Measurements from ENCODE around the gene C1orf226. TPM values are rescaled to one million over a fixed set of nuclear protein-coding genes. Genes with fewer than 3 reads are reported as not detected.

Gene C1orf226
- total and polyA plus RNA-seq, 9 of the 15 experiments (the other 6 are each of a cell fraction or from before 2014, with no cell fraction given): 0.10 to 1.4 (median 0.47) TPM

- TF ChIP-seq MGA (IDR thresholded peaks at IDR 0.05): no peak
- no peak for TF ChIP-seq ARNT (IDR thresholded peaks at IDR 0.05)
- TF ChIP-seq ID3 (CRISPR knock-in tag; IDR thresholded peaks at IDR 0.05): no peak
- 0 out of 2 replicates have a peak, but pooled peaks have one; percentile 65 for TF ChIP-seq ID3 (tag; IDR thresholded peaks at IDR 0.05)
- TF ChIP-seq NR4A1 (CRISPR knock-in tag; IDR thresholded peaks at IDR 0.05): no peak
- TF ChIP-seq NR4A1 (tag; IDR thresholded peaks at IDR 0.05): 0 out of 2 replicates have a peak, but pooled peaks have one; percentile 25
Observed at GRCh38 chr1:162384116-162384515, 2.6 kb downstream of the C1orf226 start (continued).
